ENCODE data around the gene ACTL7A. TPM values are rescaled to one million over a fixed set of nuclear protein-coding genes. Genes with fewer than 3 reads are reported as not detected.

ACTL7A gene
- polyA plus RNA-seq, 1 donor from 2014 or later: not detected

DNA sequence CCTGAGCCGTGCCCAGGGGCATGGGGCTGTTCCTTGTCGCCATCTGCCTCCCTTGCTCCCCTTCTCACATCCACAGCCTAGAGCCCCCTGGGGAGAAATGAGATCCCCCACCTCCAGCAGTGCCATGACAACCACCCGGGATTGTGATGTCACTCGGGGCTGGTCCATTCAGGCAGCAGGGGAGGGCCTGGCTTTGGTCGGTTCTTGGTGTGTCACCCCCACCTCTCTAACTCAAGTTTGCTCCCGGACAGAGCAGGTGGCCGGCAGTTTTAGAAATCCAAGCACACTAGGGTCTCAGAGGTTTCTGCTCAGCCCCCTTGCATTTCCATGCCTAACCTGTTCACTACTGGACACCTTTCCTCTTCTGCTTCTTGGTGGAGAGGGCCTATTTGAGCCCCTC is 6.2 kb upstream of the ACTL7A start, which contains the start of gene ACTL7B:
Gene ACTL7B (minus strand): TSS at position 99 of the 400 bp plus-strand sequence. CDS start 56 bp downstream, at position 43.
- no peak for TF ChIP-seq EZH2 (IDR thresholded peaks at IDR 0.05; ENCODE audit: borderline replicate concordance, insufficient read depth, low read length, poor library complexity, severe bottlenecking)
- TF ChIP-seq, protein P1, sequence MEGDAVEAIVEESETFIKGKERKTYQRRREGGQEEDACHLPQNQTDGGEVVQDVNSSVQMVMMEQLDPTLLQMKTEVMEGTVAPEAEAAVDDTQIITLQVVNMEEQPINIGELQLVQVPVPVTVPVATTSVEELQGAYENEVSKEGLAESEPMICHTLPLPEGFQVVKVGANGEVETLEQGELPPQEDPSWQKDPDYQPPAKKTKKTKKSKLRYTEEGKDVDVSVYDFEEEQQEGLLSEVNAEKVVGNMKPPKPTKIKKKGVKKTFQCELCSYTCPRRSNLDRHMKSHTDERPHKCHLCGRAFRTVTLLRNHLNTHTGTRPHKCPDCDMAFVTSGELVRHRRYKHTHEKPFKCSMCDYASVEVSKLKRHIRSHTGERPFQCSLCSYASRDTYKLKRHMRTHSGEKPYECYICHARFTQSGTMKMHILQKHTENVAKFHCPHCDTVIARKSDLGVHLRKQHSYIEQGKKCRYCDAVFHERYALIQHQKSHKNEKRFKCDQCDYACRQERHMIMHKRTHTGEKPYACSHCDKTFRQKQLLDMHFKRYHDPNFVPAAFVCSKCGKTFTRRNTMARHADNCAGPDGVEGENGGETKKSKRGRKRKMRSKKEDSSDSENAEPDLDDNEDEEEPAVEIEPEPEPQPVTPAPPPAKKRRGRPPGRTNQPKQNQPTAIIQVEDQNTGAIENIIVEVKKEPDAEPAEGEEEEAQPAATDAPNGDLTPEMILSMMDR (IDR thresholded peaks at IDR 0.05; ENCODE audit: poor library complexity, severe bottlenecking): no peak
- no peak for TF ChIP-seq TAF1 (IDR thresholded peaks at IDR 0.05; ENCODE audit: low read depth)
- no peak for TF ChIP-seq RAD21 (conservative IDR thresholded peaks at IDR 0.05)
- TF ChIP-seq POLR2AphosphoS5 (IDR thresholded peaks at IDR 0.05): no peak
- TF ChIP-seq, protein P2, sequence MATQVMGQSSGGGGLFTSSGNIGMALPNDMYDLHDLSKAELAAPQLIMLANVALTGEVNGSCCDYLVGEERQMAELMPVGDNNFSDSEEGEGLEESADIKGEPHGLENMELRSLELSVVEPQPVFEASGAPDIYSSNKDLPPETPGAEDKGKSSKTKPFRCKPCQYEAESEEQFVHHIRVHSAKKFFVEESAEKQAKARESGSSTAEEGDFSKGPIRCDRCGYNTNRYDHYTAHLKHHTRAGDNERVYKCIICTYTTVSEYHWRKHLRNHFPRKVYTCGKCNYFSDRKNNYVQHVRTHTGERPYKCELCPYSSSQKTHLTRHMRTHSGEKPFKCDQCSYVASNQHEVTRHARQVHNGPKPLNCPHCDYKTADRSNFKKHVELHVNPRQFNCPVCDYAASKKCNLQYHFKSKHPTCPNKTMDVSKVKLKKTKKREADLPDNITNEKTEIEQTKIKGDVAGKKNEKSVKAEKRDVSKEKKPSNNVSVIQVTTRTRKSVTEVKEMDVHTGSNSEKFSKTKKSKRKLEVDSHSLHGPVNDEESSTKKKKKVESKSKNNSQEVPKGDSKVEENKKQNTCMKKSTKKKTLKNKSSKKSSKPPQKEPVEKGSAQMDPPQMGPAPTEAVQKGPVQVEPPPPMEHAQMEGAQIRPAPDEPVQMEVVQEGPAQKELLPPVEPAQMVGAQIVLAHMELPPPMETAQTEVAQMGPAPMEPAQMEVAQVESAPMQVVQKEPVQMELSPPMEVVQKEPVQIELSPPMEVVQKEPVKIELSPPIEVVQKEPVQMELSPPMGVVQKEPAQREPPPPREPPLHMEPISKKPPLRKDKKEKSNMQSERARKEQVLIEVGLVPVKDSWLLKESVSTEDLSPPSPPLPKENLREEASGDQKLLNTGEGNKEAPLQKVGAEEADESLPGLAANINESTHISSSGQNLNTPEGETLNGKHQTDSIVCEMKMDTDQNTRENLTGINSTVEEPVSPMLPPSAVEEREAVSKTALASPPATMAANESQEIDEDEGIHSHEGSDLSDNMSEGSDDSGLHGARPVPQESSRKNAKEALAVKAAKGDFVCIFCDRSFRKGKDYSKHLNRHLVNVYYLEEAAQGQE (IDR thresholded peaks at IDR 0.05; ENCODE audit: borderline replicate concordance): no peak
- TF ChIP-seq MXI1 (conservative IDR thresholded peaks at IDR 0.05; ENCODE audit: poor library complexity, severe bottlenecking): no peak
- TF ChIP-seq EP300 (conservative IDR thresholded peaks at IDR 0.05; ENCODE audit: poor library complexity, severe bottlenecking): no peak
- no peak for TF ChIP-seq SMC3 (conservative IDR thresholded peaks at IDR 0.05; ENCODE audit: poor library complexity)

DNA sequence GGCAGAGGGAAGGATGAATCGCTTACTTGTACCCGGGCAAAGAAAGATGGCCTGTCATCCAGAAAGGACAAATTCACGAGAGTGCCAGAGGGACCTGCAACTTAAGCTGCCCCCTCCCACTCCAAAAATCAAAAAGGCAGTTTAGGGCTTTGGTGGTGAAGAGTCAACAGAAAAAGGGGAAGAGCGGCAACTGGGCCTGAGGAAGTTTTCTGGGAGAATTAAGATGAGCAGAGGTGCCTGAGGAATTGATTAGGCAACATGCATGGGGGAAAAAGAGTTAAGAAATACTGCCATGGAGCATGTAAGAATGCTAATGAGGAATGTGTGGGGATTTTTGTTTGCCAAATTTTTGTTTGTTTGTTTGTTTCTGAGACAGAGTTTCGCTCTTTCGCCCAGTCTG is 4.5 kb upstream of the ACTL7A start:
- no peaks in the 10 kb centered on the region for H3K9me2 ChIP-seq (ENCODE audit: insufficient read depth, low read length)
- H3K27me3 ChIP-seq (ENCODE audit: insufficient read depth, low read depth, low read length): no peaks in the 10 kb centered on the region
- H3K27ac ChIP-seq (ENCODE audit: low read length): no peak overlapping the region
- H3K9me3 ChIP-seq (ENCODE audit: low read length): no peaks in the 10 kb centered on the region
- H3K4me2 ChIP-seq (ENCODE audit: low read length): no peak overlapping the region
- no peak overlapping the region for H3K9ac ChIP-seq (ENCODE audit: low read length)
- H3K36me3 ChIP-seq (ENCODE audit: insufficient read depth, low read length): no peaks in the 10 kb centered on the region
- no peaks in the 10 kb centered on the region for H3F3A ChIP-seq (ENCODE audit: insufficient read depth, low read length, poor library complexity, severe bottlenecking)
- no peak overlapping the region for H2AFZ ChIP-seq (ENCODE audit: low read depth, low read length)
- no peaks in the 10 kb centered on the region for H3K79me2 ChIP-seq (replicated peaks; ENCODE audit: insufficient read depth, low read length)
- TF ChIP-seq RAD21 (conservative IDR thresholded peaks at IDR 0.05) (no peak), TAF1 (IDR thresholded peaks at IDR 0.05; ENCODE audit: low read depth) (no peak), MXI1 (conservative IDR thresholded peaks at IDR 0.05; ENCODE audit: poor library complexity, severe bottlenecking) (no peak), EZH2 (IDR thresholded peaks at IDR 0.05; ENCODE audit: borderline replicate concordance, insufficient read depth, low read length, poor library complexity, severe bottlenecking) (no peak), SMC3 (conservative IDR thresholded peaks at IDR 0.05; ENCODE audit: poor library complexity) (no peak), POLR2AphosphoS5 (IDR thresholded peaks at IDR 0.05) (no peak), EP300 (conservative IDR thresholded peaks at IDR 0.05; ENCODE audit: poor library complexity, severe bottlenecking) (no peak)
- TF ChIP-seq, protein P1 (IDR thresholded peaks at IDR 0.05; ENCODE audit: poor library complexity, severe bottlenecking): no peak
- TF ChIP-seq, protein P2 (IDR thresholded peaks at IDR 0.05; ENCODE audit: borderline replicate concordance): no peak
- H4K20me1 ChIP-seq (ENCODE audit: insufficient read depth): no peaks in the 10 kb centered on the region
- H3K4me3 ChIP-seq (ENCODE audit: low read length): no peak overlapping the region

More for the DNA sequence above, 6.2 kb upstream of the ACTL7A start, which contains the start of gene ACTL7B:
- Histone ChIP-seq H3K36me3 (ENCODE audit: insufficient read depth, low read length) (no peaks in the 10 kb centered on the region), H3K27ac (ENCODE audit: low read length) (no peak within 1 kb of the TSS), H3F3A (ENCODE audit: insufficient read depth, low read length, poor library complexity, severe bottlenecking) (no peaks in the 10 kb centered on the region), H3K9me2 (ENCODE audit: insufficient read depth, low read length) (no peaks in the 10 kb centered on the region), H3K27me3 (ENCODE audit: insufficient read depth, low read depth, low read length) (no peaks in the 10 kb centered on the region), H3K9me3 (ENCODE audit: low read length) (no peaks in the 10 kb centered on the region), H4K20me1 (ENCODE audit: insufficient read depth) (no peaks in the 10 kb centered on the region), H2AFZ (ENCODE audit: low read depth, low read length) (no peak within 1 kb of the TSS), H3K9ac (ENCODE audit: low read length) (no peak within 1 kb of the TSS), H3K79me2 (replicated peaks; ENCODE audit: insufficient read depth, low read length) (no peaks in the 10 kb centered on the region), H3K4me2 (ENCODE audit: low read length) (no peak within 1 kb of the TSS), H3K4me3 (ENCODE audit: low read length) (no peak within 1 kb of the TSS)

Data from neural cell (in vitro differentiated cells).